ENCODE results near the gene PIK3AP1. TPM values are rescaled to one million over a fixed set of nuclear protein-coding genes. Genes with fewer than 3 reads are reported as not detected.

PIK3AP1 gene
- total and polyA plus RNA-seq, 7 donors: 6.1 to 22.0 (median 10.0) TPM

- H3K4me1 ChIP-seq: no peaks in the 10 kb centered on the region
- no peak for TF ChIP-seq POLR2A (IDR thresholded peaks at IDR 0.05)
- no peak for TF ChIP-seq POLR2AphosphoS5 (IDR thresholded peaks at IDR 0.05)
- TF ChIP-seq EP300 (IDR thresholded peaks at IDR 0.05): no peak
- TF ChIP-seq CTCF (IDR thresholded peaks at IDR 0.05): no peak
- no peaks in the 10 kb centered on the region for H3K9me3 ChIP-seq
- no peaks in the 10 kb centered on the region for H3K36me3 ChIP-seq
- 61 to 83% methylated on average over 4 of the region's 4 CpGs for WGBS, 2 donors
- DNase-seq: no peak
- no peak overlapping the region for H3K27ac ChIP-seq
- H3K4me3 ChIP-seq: no peak overlapping the region
- intact Hi-C loops (cut with DNase I): no loop called here
- no peaks in the 10 kb centered on the region for H3K27me3 ChIP-seq
Observed at GRCh38 chr10:96637709-96638108, 82.6 kb downstream of the PIK3AP1 start.

GRCh38 chr10:96636551-96636950, 83.8 kb downstream of the PIK3AP1 start:
- Histone ChIP-seq H3K4me1 (no peaks in the 10 kb centered on the region), H3K4me3 (no peak overlapping the region), H3K27ac (no peak overlapping the region), H3K36me3 (no peaks in the 10 kb centered on the region), H3K9me3 (no peaks in the 10 kb centered on the region), H3K27me3 (no peaks in the 10 kb centered on the region)
- WGBS, 2 donors: 11 to 37% methylated on average over 1 of the region's 1 CpG
- intact Hi-C loops (cut with DNase I): no loop called here
- DNase-seq: no peak
- TF ChIP-seq POLR2AphosphoS5 (IDR thresholded peaks at IDR 0.05) (no peak), EP300 (IDR thresholded peaks at IDR 0.05) (no peak), POLR2A (IDR thresholded peaks at IDR 0.05) (no peak), CTCF (IDR thresholded peaks at IDR 0.05) (no peak)

GRCh38 chr10:96632974-96633710, 87.2 kb downstream of the PIK3AP1 start:
- H3K4me3 ChIP-seq: no peak overlapping the region
- intact Hi-C loops (cut with DNase I): no loop called here

GRCh38 chr10:96627292-96627691, 93.0 kb downstream of the PIK3AP1 start:
- Histone ChIP-seq H3K27ac (no peak overlapping the region), H3K4me1 (no peaks in the 10 kb centered on the region), H3K36me3 (no peaks in the 10 kb centered on the region), H3K9me3 (no peaks in the 10 kb centered on the region), H3K27me3 (no peaks in the 10 kb centered on the region), H3K4me3 (no peak overlapping the region)
- intact Hi-C loops (cut with DNase I): no loop called here
- no peak for TF ChIP-seq POLR2AphosphoS5 (IDR thresholded peaks at IDR 0.05)
- TF ChIP-seq EP300 (IDR thresholded peaks at IDR 0.05): no peak
- TF ChIP-seq POLR2A (IDR thresholded peaks at IDR 0.05): no peak
- no peak for TF ChIP-seq CTCF (IDR thresholded peaks at IDR 0.05)
- 45 to 60% methylated on average over 1 of the region's 1 CpG for WGBS, 2 donors
- DNase-seq: no peak

More at GRCh38 chr10:96632974-96633710, 87.2 kb downstream of the PIK3AP1 start:
- 28 to 64% methylated on average over 4 of the region's 4 CpGs for WGBS, 2 donors
- Histone ChIP-seq H3K27me3 (no peaks in the 10 kb centered on the region), H3K9me3 (no peaks in the 10 kb centered on the region), H3K4me1 (no peaks in the 10 kb centered on the region), H3K36me3 (no peaks in the 10 kb centered on the region), H3K27ac (no peak overlapping the region)
- DNase-seq: no peak
- TF ChIP-seq EP300 (IDR thresholded peaks at IDR 0.05) (no peak), POLR2A (IDR thresholded peaks at IDR 0.05) (no peak), CTCF (IDR thresholded peaks at IDR 0.05) (no peak), POLR2AphosphoS5 (IDR thresholded peaks at IDR 0.05) (no peak)

- H3K36me3 ChIP-seq: no peaks in the 10 kb centered on the region
- no peaks in the 10 kb centered on the region for H3K27me3 ChIP-seq
- no peaks in the 10 kb centered on the region for H3K9me3 ChIP-seq
- no peak for TF ChIP-seq CTCF (IDR thresholded peaks at IDR 0.05)
- TF ChIP-seq EP300 (IDR thresholded peaks at IDR 0.05): no peak
- TF ChIP-seq POLR2A (IDR thresholded peaks at IDR 0.05): no peak
- TF ChIP-seq POLR2AphosphoS5 (IDR thresholded peaks at IDR 0.05): no peak
- no peak overlapping the region for H3K4me3 ChIP-seq
- H3K27ac ChIP-seq: no peak overlapping the region
- H3K4me1 ChIP-seq: no peaks in the 10 kb centered on the region
- intact Hi-C loops (cut with DNase I): no loop called here
- WGBS, 2 donors: 91 to 93% methylated on average over 5 of the region's 5 CpGs
- DNase-seq: no peak
Observed at GRCh38 chr10:96626795-96627194, 93.5 kb downstream of the PIK3AP1 start.
